Adrenal gland (tissue), 12 donors: ENCODE measurements around the gene FGF8. TPM values are rescaled to one million over a fixed set of nuclear protein-coding genes. Genes with fewer than 3 reads are reported as not detected.

Experiments
- DNase-seq, 7 donors: peaks; one replicate each; pipeline ENCODE4 v3.0.0-alpha.2; 2019 to 2020
- H3K27ac ChIP-seq, 5 donors: fragments of 200-600 bp; sonication (generic) in 4 of 5; 1 replicate in 3 of 5; 2 replicates in 2 of 5; pipeline versions ENCODE4 v1.5.1 to v1.8.0; 2016 to 2020; ENCODE audit warnings: mild to moderate bottlenecking in 1 of 5
- H3K27me3 ChIP-seq: fragments of 200-600 bp; 2 replicates; pipeline ENCODE4 v1.8.0; 2021
- H3K36me3 ChIP-seq, 2 donors: fragments of 200-600 bp; replicated peaks in 1 of 2; 1 replicate in 1 of 2; 2 replicates in 1 of 2; pipeline versions ENCODE4 v1.5.1 to v1.8.0; 2018 to 2022
- H3K4me1 ChIP-seq, 2 donors: fragments of 200-600 bp; replicated peaks in 1 of 2; 1 replicate in 1 of 2; 2 replicates in 1 of 2; pipeline versions ENCODE4 v1.5.1 to v1.8.0; 2018 to 2021
- H3K4me3 ChIP-seq, 4 donors: fragments of 200-600 bp; sonication (generic) in 3 of 4; one replicate each; pipeline ENCODE4 v1.5.1; 2016 to 2018
- H3K9me3 ChIP-seq, 3 donors: fragments of 200-600 bp; sonication (generic) in 1 of 3; replicated peaks in 1 of 3; 1 replicate in 2 of 3; 2 replicates in 1 of 3; pipeline versions ENCODE4 v1.5.1 to v1.8.0; 2016 to 2021
- POLR2A ChIP-seq, 2 donors: fragments of 450-650 bp; IDR thresholded peaks; one replicate each; pipeline ENCODE4 v1.6.1; 2017; ENCODE audit warnings: antibody characterized with exemption in 2 of 2, mild to moderate bottlenecking in 2 of 2, moderate library complexity in 1 of 2
- WGBS, 4 donors: extraction: QIAGEN DNeasy Blood & Tissue Kit in 2 of 4; methylation state at CpG; one replicate each; pipeline versions ENCODE4 v1.1.5 to v1.1.7; 2013 to 2017; 5-methylcytosine and 5-hydroxymethylcytosine counted together
- intact Hi-C, 2 donors: fragments of 100-400 bp; cut with DNase I; formaldehyde crosslinking; loops; one replicate each; pipeline versions ENCODE4 v1.14.1 to v1.15.0; 2022 to 2023
- polyA plus RNA-seq, 3 donors: library from polyadenylated mRNA; stranded (reverse); fragments of 200-250 nt in 2 of 3; fragments of 350-450 nt in 1 of 3; fragmentation: Illumina TruSeq in 1 of 3; extraction: RNeasy Lipid Tissue Mini Kit (QIAGEN cat#74804) in 1 of 3; gene quantifications; one replicate each; pipeline ENCODE4 v1.2.3, GENCODE V29; 2013 to 2014
- total RNA-seq, 9 donors: library from RNA; depleted of rRNA in 4 of 9; stranded (reverse); fragments of >200 nt in 4 of 9; fragments of 120-200 nt in 1 of 9; fragmentation: NEBNext Ultra II Directional in 1 of 9; extraction: Animal tissue kit (Norgen Biotek cat#: 25700) in 1 of 9; gene quantifications; one replicate each; pipeline versions ENCODE4 v1.1.0 to v1.2.4, GENCODE V29; 2013 to 2023
- TF ChIP-seq, protein P1 (sequence below), 6 experiments: fragments of 450-650 bp in 4 of 6; fragments of 200-600 bp in 2 of 6; sonication (generic) in 1 of 6; IDR thresholded peaks; 1 replicate in 5 of 6; 2 replicates in 1 of 6; pipeline versions ENCODE4 v1.5.1 to v1.8.0; 2016 to 2021; ENCODE audit warnings: antibody characterized with exemption in 6 of 6, mild to moderate bottlenecking in 2 of 6, moderate library complexity in 1 of 6
- donor health status: healthy with polysubstance abuse.
- donor health status: Bipolar disorder and iron deficiency.
- donor health status: DM: yes; HTN: yes; CAD: no.
- donor health status: DM: no; HTN: no; CAD: no.
- donor health status: DM: no; HTN: no; CAD: no.
- donor health status: DM: yes; HTN: yes; CAD: no.

FGF8 gene
- total and polyA plus RNA-seq, 12 donors, result not detected

DNA sequence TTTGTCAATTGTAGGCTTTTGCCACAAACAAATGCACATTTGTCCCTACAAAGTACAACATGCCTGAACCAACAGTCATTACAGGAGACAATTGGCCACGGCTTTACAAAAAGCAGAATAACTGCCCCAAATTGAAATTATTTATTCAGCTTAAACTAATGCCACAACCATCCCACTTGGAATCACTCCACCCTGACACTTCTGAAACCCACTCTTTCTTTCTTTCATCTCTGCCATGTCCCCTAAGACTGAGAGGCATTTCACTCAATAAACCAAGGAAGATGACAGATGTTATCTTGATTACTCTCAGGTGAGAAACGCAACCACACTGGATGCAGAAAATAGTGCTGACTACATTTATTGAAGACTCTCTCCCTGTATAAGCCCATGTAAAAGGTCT is 9.9 kb upstream of the FGF8 start:
- Histone ChIP-seq H3K4me1 (peaks cover 9 to 15% of the 10 kb centered on the region in 2 donors), H3K27me3 (no peaks in the 10 kb centered on the region), H3K36me3 (peaks cover 0 to 59% of the 10 kb centered on the region in 2 donors), H3K4me3 (no peak overlapping the region), H3K9me3 (no peaks in the 10 kb centered on the region), H3K27ac (no peak overlapping the region)
- TF ChIP-seq, protein P1, sequence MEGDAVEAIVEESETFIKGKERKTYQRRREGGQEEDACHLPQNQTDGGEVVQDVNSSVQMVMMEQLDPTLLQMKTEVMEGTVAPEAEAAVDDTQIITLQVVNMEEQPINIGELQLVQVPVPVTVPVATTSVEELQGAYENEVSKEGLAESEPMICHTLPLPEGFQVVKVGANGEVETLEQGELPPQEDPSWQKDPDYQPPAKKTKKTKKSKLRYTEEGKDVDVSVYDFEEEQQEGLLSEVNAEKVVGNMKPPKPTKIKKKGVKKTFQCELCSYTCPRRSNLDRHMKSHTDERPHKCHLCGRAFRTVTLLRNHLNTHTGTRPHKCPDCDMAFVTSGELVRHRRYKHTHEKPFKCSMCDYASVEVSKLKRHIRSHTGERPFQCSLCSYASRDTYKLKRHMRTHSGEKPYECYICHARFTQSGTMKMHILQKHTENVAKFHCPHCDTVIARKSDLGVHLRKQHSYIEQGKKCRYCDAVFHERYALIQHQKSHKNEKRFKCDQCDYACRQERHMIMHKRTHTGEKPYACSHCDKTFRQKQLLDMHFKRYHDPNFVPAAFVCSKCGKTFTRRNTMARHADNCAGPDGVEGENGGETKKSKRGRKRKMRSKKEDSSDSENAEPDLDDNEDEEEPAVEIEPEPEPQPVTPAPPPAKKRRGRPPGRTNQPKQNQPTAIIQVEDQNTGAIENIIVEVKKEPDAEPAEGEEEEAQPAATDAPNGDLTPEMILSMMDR (IDR thresholded peaks at IDR 0.05), result no peak
- no peak for TF ChIP-seq POLR2A (IDR thresholded peaks at IDR 0.05)
- DNase-seq, result no peak
- intact Hi-C loops, result no loop called here
- WGBS, 4 donors, result 78 to 91% (median 89%) methylated on average over 2 of the region's 2 CpGs

- Histone ChIP-seq H3K36me3 (peaks cover 0 to 46% of the 10 kb centered on the region in 2 donors), H3K4me1 (peaks cover 15 to 23% of the 10 kb centered on the region in 2 donors)
- no peak for TF ChIP-seq POLR2A (IDR thresholded peaks at IDR 0.05)
- TF ChIP-seq, protein P1 (IDR thresholded peaks at IDR 0.05), result no peak
Observed at GRCh38 chr10:101784558-101784957, 8.6 kb upstream of the FGF8 start.

GRCh38 chr10:101783736-101784118 is 7.8 kb upstream of the FGF8 start:
- Histone ChIP-seq H3K27me3 (peaks cover 1% of the 10 kb centered on the region), H3K36me3 (peaks cover 0 to 38% of the 10 kb centered on the region in 2 donors), H3K4me1 (peaks cover 23 to 31% of the 10 kb centered on the region in 2 donors), H3K4me3 (peak overlapping the region in 3 of 4 donors; percentile 15 to 88 (median 88)), H3K27ac (peak overlapping the region in 3 of 5 donors; percentile 11 to 53 (median 17)), H3K9me3 (no peaks in the 10 kb centered on the region)
- intact Hi-C loops, result loop anchor here in 1 of 2 donors (5.0 kb wide), 1 partner anchor 181 kb away; no protein-coding TSS in a partner anchor
- TF ChIP-seq, protein P1 (IDR thresholded peaks at IDR 0.05), result no peak
- TF ChIP-seq POLR2A (IDR thresholded peaks at IDR 0.05), result no peak
- DNase-seq, result peak in 1 of 7 donors; percentile 40
- 55 to 66% (median 56%) methylated on average over 10 of the region's 10 CpGs for whole genome bisulfite sequencing, 4 donors

More at GRCh38 chr10:101784558-101784957, 8.6 kb upstream of the FGF8 start:
- 89 to 96% (median 91%) methylated on average over 2 of the region's 2 CpGs for WGBS, 4 donors
- Histone ChIP-seq H3K27me3 (no peaks in the 10 kb centered on the region), H3K4me3 (no peak overlapping the region), H3K27ac (no peak overlapping the region), H3K9me3 (no peaks in the 10 kb centered on the region)
- no peak for DNase-seq
- intact Hi-C loops, result loop anchor here in 1 of 2 donors (5.0 kb wide), 1 partner anchor 182 kb away; no protein-coding TSS in a partner anchor

- H3K27ac ChIP-seq, result peak within 1 kb of the TSS in 3 of 5 donors; percentile 11 to 53 (median 17)
- H3K27me3 ChIP-seq, result peaks cover 8% of the 10 kb centered on the region
- WGBS, 4 donors, result 1 to 2% (median 1%) methylated on average over 31 to 57 of the region's 57 CpGs
- DNase-seq, result peak; percentile 78 to 91 (median 85)
- H3K36me3 ChIP-seq, result peaks cover 0 to 32% of the 10 kb centered on the region in 2 donors
- peak within 1 kb of the TSS; percentile 6 to 88 (median 52) for H3K4me3 ChIP-seq
- H3K4me1 ChIP-seq, result peaks cover 23 to 34% of the 10 kb centered on the region in 2 donors
- TF ChIP-seq, protein P1 (IDR thresholded peaks at IDR 0.05), result no peak
- TF ChIP-seq POLR2A (IDR thresholded peaks at IDR 0.05), result peak in 1 of 2 donors; percentile 45
- H3K9me3 ChIP-seq, result no peaks in the 10 kb centered on the region
- intact Hi-C loops, result loop anchor here in 1 of 2 donors (5.0 kb wide), 1 partner anchor 181 kb away; no protein-coding TSS in a partner anchor
Observed at GRCh38 chr10:101782811-101783735, 7.2 kb upstream of the FGF8 start, which contains the start of gene NPM3. Gene NPM3 (minus strand): TSS chr10:101783446. CDS start chr10:101783390, 56 bp downstream.
